Left renal cortex interstitium (tissue), 4 donors: Measurements from ENCODE around the gene AFTPH. TPM values are rescaled to one million over a fixed set of nuclear protein-coding genes. Genes with fewer than 3 reads are reported as not detected.
A peak's percentile ranks its signal among the peaks of the same experiment; 100 is the strongest.

ENCODE experiments used
- DNase-seq, 4 donors: peaks; one replicate each; pipeline ENCODE4 v3.0.0-alpha.2; 2013; ENCODE audit warnings: low read depth in 4 of 4, low spot score in 2 of 4, missing footprints in 1 of 4
- polyA plus RNA-seq, 4 donors: library from polyadenylated mRNA; unstranded; fragments of 120-200 nt; gene quantifications; one replicate each; pipeline ENCODE4 v1.2.1, GENCODE V29; 2013; ENCODE audit not compliant: insufficient read length in 4 of 4

The AFTPH gene, protein sequence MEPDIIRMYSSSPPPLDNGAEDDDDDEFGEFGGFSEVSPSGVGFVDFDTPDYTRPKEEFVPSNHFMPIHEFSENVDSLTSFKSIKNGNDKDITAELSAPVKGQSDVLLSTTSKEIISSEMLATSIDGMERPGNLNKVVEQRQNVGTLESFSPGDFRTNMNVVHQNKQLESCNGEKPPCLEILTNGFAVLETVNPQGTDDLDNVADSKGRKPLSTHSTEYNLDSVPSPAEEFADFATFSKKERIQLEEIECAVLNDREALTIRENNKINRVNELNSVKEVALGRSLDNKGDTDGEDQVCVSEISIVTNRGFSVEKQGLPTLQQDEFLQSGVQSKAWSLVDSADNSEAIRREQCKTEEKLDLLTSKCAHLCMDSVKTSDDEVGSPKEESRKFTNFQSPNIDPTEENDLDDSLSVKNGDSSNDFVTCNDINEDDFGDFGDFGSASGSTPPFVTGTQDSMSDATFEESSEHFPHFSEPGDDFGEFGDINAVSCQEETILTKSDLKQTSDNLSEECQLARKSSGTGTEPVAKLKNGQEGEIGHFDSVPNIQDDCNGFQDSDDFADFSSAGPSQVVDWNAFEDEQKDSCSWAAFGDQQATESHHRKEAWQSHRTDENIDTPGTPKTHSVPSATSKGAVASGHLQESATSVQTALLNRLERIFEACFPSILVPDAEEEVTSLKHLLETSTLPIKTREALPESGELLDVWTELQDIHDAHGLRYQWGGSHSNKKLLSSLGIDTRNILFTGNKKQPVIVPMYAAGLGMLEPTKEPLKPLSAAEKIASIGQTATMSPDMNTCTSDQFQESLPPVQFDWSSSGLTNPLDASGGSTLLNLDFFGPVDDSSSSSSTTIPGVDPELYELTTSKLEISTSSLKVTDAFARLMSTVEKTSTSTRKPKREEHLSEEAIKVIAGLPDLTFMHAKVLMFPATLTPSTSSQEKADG
- 10 to 100 TPM; 55.7 to 79.0 (median 69.2) TPM for polyA plus RNA-seq

DNA sequence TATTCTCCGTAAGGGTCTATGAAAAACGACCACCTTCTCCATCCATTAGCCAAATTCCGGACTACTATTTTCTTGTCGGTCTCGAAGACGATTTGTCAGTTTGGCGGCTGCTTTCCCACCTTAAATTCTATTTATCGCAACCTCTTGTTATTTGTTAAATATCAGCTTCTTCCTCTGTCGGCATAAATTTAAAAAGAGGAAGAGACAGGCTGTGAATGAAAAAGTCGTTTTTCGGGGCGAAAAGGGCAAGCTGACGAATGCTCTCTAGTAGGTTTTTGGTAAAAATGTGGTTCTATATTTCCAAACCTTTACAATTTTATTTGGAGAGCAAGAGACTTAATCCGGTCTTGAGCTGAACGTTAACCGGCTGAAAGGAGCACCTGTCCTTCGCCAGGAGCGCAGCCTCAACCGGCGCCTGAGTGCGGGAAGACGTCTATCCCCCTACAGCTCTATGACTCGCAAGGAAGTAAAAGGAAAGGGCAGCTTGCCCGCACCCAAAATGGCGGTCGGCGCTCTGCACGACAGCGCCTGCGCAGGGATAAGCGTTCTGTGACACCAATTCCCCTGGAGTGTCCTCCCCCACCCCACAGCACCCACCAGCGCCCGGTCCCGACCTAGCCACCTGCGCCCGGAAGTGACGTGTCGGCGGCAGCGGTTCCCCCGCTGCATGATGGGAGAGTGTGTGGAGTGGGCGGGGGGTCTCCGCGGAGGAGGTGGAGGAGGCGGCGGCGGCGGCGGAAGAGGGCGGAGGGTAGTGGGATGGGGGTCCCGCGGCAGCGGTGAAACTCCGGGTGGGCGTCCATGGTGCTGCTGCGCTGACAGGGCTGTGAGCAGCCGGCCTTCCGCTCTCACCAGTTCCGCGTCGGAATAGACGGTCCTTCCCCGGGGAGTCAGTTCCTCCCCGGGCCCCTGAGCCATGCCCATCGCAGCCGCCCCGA, at the start of gene AFTPH:
Gene AFTPH (plus strand): TSS at position 663 of the 938 bp plus-strand sequence. CDS start 27,147 bp downstream, outside the sequence.
- DNase-seq: peak; percentile 86 to 97 (median 94)

DNA sequence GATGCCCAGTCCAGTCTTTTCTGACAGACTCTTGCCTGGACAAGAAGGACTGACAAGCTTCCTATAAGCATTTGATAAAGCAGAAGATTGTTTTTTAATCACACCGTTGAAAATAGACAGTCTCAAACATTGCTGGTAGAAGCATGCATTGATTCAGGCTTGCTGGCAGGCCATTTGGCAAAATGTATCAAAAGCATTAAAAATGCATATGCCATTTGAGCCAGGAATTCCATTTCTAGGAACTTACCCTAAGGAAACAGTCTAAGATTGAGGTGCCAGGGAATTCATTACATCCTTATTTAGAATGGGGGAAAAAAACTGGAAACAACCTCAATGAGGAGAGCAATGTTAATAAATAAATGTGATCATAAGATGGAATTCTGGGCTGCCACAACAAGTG, 49.5 kb upstream of the AFTPH start:
- DNase-seq: no peak

DNA sequence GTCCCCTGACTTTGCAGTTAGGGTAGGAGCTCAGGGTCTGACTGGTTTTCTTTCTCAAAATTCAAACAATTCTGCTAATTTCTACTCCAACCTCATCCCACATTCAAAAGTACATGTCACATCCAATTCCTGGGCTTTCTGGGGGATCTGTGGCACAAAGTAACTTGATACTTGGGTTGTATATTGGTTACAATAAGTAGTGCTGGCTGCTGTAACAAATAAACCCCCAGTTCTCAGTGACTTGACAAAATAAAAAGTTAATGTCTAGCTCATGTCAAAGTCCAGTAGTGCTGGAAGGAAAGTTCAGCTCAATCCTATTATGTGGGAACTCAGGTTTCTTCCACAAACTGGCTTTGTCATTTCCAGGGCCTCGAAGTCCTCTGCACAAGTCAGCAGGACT, 47.1 kb upstream of the AFTPH start:
- no peak for DNase-seq

DNA sequence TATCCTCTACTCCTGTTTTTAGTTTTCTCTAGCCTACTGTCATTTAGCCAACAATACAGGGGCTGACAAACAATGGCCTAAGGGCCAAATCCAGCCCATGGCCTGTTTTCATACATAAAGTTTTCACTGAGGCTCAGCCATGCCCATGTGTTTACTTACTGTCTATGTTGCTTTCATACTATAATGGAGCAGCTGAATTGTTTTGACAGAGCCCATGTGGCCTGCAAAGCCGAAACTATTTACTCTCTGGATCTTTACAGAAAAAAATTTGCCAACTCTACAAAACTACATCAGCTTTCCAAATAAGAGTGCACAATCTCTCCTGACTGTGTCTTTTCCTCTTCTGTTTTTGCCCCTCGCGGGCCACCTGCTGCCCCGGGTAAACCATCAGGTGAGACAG, 46.1 kb upstream of the AFTPH start:
- DNase-seq: no peak

DNA sequence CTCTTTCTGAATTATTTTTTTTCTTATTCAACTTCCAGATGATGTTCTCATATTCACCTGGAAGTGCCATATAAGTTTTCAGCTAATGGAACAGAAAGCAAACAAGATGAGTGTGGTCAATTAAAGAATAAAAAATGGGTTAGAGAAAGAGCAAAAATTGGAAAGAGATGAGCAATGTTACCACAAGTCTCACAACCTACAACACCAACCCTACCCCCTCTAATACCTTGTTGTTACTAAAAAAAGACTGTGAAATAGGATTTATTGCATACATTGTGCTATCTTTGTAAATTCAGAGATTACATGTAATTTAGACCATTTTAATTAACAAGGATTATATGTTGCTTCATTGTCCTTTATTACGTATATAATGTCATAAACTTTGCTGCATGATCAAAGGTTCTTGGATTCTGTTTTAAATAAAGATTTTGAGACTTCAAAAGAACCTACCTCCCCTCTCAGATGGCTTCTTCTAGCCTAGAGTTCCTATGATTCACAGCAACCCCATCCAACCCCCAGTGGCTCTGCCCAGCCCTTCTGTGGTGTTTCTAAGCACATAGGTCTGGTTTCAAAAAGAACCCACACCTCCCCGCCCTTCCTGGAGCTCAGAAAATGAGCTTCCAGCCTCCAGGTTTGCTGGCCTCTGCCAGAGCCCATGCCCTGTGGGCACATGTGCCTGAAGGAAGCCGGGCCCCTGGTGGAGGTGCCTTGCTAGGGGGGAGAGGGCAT, 45.5 kb upstream of the AFTPH start:
- no peak for DNase-seq

DNA sequence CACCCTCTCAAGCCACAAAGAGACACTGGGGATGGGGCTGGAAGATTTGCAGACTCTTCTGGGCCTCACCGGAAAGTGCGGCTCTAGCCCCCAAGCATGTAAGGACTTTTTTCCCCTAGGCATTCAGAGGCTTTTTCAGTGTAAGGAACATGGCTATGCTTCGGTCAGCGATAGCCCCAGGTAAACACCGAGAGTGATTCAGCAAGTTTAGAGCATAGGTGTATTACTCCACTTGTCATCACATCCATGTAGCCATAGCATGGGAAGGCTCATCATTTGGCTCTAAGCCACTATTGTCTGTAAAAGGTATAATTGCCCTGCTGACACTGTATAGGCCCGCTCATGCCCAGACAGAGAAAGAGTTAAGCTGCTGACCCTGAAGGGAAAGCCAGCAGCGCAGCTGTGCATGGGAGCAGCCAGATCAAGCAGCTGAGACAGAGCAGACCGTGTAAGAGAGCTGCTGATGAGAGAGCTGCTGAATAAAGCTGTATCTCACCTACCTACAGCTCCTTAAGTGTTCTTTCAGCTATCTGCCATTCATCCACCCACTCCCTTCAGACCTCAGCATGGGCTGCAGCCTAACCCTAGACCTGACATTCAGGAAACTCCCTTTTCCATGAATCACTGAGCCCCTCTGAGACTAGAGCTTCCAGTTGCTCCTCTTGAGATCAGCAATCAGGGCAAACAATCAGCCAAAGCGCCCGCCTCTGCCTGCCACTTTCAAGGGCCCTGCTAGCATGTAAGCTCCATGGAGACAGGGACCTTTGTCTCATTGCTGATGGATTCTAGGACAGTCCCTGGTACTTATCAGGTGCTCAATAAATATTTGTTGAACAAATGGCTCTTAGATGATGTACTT, 44.6 kb upstream of the AFTPH start:
- DNase-seq: no peak

DNA sequence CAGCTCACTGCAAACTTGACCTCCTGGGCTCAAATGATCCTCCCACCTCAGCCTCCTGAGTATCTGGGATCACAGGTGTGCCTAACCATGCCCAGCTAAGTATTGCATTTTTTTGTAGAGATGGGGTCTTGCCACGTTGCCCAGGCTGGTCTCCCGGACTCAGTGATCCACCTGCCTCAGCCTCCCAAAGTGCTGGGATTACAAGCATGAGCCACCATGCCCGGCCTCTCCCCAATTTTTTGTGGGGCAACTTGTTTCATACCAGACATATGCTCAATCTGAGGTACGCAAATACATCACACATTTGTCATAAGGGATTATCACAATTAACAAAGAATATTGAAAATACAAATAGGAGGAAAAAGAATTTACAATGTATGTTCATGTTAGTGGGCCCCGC, 42.5 kb upstream of the AFTPH start:
- no peak for DNase-seq

DNA sequence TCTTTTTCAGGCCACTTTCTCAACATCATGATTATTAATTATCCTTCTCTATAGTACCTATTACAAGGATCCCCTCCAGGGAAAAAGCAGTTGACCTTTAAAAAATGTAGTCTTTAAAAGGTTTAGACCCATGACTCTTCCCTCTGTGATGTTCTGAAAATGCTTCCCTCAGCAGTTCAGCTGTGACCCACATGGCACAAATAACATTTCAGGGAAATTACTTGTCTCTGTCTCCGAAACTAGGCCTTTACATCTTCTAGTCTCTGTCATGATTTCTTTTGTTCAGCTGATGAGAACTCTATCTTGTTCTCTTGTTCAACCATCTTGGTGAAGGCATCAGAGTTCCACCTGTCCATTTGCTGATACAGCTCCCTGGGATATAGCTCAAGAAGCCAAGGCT, 41.9 kb upstream of the AFTPH start:
- DNase-seq: no peak

DNA sequence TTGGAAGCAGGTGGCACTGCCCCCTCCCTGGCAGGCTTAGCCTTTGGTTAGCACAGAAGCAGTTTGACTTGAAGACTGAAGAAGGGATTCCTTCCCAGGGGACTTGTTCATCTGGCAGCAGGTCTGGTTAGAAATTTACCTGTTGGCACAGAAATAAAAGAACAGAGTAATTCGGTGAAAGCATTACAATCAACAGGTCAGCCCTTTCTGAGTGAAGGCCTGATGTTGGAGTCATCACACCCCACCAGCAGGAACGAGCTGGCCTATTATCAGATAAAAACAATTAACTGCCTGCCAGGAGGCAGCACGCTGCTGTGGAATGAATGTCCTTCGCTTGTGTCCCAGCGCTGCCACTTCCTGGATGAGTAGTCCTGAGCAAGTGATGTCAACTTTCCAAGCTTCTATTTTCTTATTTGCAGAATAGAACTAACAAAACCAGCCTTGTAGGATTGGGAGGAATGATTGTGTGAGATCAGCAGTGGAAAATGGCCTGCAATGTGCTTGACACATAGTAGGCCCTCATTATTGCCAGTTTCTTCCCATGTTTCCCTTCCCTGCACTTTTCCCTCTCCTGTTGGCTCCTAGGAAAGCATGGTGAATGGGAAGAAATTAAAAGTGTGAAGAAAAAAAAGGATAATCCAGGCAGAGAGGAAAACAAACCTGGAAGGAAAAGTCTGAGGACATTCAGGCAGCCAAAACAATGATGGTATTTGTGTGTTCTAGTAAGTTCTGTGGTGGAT, 41.2 kb upstream of the AFTPH start:
- no peak for DNase-seq

DNA sequence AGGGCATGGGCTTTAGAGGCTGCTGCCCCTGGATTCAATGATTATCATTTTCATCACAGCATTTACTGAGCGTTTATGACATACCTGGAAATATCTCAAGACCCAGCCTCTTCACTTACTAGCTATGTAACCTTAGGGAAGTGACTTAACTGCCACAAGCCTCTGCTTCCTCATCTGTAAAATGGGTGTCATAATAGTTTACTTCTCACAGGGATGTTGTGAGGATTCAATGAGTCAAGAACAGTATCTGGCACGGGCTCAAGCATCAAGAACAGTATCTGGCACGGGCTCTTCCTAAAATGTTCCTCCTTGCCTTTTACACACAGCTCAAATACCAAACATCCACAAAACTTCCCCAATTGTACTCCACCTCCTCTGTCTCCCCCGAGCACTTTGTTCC, 38.8 kb upstream of the AFTPH start:
- no peak for DNase-seq

DNA sequence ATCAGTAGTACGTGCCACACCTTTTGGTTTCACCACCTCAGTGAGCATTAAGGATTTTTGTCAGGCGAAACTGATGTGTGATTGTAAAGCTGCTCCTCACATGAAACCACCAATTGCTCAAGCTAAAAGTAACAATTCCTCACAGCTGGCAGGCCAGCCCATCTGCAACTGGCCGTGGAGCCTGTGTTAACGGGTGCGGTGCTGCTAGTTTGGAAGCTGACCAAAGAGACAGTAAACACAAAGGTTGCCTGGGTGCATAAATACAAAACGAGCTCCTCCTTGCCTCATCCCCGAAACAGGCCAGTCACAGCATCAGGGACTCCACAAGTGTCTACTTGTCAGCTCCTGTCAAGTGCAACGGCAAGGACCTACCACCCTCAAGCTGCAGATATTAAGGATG, 38.2 kb upstream of the AFTPH start:
- no peak for DNase-seq

DNA sequence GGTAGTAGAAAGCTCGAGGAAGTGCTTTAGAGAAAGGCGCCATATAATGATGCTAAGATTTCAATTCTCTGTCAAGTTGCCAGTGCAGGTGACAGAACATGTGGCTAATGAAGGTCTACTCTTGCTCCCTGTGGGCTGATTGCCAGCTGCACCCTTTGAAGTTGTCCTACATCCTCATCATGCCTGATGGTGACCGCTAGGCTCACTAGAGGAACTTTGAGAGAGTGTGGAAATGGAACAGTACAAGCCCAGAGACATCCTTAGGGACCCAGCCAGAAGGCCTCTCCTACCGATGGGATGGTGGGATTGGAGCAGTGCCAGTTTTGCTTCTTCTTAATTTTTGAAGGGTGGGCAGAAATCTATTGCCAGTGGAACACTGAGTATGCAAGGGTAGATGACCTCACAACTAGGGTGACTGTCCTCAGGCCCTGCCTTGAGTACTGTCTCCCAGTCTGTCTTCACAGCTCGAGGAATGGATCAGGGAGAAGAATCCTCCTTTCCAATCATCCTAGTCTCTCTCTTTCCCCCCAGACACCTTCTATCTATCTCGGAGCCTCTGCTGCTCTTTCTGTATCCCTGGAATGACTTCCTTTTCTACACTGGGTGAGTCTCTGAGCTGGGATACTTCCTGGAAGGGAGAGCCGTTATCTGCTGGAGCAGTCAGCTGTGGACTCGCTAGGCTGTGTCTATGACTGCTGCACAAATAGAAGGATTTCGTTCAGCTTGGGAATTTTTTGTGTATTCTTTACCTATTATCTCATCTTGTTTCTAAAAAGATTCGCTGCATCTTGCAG, 36.7 kb upstream of the AFTPH start:
- DNase-seq: no peak

DNA sequence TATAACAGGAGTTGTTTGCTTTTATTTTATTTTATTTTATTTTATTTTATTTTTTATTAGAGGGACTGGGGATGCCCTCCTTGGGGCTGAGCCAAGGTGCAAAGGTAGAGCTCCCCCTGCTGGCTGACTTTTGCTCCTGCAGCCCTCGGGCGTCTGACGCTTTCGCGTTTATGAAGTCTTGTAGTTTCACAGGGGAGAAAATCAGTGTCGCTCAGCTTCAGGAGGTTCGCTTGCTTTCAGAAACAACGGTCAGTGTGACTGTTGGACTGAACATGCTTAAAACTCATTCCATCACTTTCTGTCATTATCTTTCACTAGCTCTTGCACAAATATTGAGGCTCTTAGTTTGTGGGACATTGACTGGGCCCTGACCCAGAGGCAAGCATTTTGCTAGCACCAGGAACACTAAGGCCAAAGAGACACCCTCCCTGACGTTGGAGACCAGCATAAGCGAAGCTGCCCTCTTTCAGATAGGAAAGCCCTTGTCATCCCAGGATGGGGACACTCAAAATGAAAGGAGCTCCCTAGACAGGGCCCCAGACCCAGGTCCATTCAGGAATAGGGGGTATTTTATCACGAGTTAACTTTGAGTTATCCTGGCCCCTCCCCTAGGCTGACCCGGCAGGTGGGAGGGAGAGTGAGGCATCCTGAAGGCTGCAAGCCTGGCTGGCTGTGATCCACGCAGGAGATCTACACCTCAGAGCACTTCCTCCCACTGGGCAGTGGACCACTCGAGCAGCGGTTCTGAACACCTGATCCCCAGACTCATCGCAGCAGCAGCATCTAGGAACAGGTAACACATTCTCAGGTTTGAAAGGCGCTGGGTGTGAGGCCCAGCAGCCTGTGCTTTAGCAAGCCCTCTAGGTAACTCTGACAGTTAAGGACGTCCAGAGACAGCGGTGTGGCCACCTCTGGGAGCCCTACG, 35.8 kb upstream of the AFTPH start:
- peak; percentile 28 to 65 (median 46) for DNase-seq

DNA sequence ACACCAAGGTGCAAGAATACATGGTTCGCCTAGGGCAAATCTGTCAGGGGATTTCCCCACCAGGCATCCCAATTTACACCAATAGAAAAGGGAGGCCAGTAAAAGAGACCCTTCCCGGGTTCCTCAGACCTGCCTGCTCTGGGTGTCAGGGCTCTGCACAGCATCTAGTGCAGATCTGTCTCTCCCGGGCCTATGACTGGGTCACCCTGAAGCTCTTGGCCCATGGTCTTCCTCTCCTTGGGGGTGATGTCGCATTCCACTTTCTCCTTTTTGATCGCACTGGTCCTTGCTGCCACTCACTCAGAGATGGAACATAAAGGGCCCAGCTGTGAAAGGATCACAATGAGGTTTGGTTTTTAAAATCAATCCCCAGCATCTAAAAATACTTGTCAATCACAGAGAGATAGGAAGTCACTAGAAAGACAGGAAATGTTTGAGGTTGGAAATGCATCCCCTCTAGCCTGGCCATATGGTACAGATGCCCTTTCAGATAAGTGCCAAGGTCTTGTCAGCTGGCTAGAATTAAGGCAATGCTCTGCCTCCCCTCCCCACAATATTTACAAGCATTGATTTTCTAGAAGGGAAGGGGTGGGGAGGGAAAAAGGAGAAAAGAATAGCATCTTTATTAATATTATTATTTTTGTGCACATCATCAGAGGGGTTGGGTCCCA, 34.9 kb upstream of the AFTPH start:
- no peak for DNase-seq

DNA sequence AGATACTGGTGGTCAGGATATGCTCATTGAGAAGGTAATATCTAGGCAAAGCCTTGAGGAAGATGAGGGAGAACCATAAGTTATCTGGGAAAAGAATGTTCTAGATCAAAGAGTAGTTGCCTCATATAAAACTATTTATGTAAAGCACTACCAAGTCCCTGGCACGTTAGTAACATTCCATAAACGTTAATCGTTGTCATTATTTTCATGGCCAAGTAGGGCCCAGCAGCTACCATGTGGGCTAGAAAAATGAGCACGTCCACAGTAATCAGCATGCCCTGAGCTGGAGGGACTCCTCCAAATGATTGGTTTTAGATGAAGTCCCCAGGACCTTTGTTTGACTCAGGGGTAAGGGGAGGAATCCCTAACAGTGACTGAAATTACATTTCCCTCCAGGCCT, 32.7 kb upstream of the AFTPH start:
- no peak for DNase-seq

DNA sequence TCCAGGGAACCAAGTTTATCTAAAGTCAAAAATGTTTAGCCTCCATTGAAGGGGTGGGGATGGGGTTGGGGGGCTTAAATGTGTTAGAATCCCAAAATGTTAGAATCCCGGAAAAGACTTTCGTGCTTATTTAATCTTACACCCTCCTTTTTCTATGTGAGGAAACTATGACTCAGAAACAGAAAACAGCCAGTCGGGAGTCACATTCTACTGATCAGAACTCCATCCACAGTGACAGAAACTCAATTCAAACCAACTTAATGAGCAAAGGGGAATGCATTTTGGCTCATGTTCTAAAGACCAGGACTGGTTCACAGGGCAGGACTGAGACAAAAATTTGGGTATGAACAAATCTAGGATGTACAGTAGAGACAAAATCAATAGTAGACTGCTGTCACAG, 31.9 kb upstream of the AFTPH start:
- no peak for DNase-seq
